GM13976 (cell line): ENCODE data around the gene STON1.

Source experiments
- DNase-seq: peaks from one replicate; pipeline ENCODE4 v3.0.0; 2012; ENCODE audit warnings: low spot score
- CTCF ChIP-seq: IDR thresholded peaks from 2 replicates; pipeline ENCODE4 v1.5.1; 2012; ENCODE audit warnings: borderline replicate concordance, mild to moderate bottlenecking; ENCODE audit not compliant: insufficient read depth; ENCODE audit errors: extremely low read depth, missing control alignments, control extremely low read depth
- in situ Hi-C: fragments of 300-500 bp; cut with MboI; formaldehyde crosslinking; loops from one replicate; pipeline ENCODE4 v1.12.0; 2022; ENCODE audit warnings: low sequenced_read_pairs, mixed read lengths, inconsistent platforms; ENCODE audit not compliant: unreplicated experiment

STON1 gene

DNA sequence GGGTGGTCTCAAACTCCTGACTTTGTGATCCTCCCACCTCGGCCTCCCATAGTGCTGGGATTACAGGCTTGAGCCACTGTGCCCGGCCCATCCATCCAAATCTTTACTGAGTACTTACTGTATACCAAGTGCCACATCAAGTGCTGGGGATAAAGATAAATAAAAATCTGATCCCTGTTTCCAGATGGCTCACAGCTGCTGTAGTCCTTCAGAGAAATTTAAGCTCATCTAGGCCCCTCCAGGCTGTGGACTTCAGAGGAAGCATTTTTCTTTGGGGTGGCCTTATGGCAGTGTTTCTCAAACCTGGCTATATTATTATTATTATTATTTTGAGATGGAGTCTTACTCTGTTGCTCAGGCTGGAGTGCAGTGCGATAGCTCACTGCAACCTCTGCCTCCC is 54.0 kb downstream of the STON1 start:
- no peak for DNase-seq
- in situ Hi-C loops: no loop called here
- no peak for TF ChIP-seq CTCF

- no peak for TF ChIP-seq CTCF
- no peak for DNase-seq
- in situ Hi-C loops: no loop called here
Observed at GRCh38 chr2:48584551-48584950, 54.6 kb downstream of the STON1 start.

DNA sequence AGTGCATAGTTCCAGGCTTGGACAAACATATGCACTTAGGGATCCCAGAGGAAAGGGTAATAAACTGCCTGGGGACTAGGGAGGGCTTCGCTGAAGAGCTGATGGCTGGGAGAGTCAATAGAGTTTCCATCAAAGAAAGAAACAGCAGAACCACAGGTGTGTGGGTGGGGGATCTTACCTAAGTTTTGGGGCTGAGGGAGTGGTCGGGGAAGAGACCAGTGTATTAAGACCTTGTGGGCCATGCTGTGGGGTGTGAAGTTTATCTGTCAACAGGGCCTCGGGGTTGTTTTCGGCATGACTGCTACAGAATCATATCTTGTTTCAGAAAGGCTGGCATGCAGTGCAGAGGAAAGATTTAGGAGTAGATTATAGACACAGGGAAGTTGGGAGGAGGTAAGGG is 56.5 kb downstream of the STON1 start:
- TF ChIP-seq CTCF: no peak
- DNase-seq: no peak
- in situ Hi-C loops: no loop called here

DNA sequence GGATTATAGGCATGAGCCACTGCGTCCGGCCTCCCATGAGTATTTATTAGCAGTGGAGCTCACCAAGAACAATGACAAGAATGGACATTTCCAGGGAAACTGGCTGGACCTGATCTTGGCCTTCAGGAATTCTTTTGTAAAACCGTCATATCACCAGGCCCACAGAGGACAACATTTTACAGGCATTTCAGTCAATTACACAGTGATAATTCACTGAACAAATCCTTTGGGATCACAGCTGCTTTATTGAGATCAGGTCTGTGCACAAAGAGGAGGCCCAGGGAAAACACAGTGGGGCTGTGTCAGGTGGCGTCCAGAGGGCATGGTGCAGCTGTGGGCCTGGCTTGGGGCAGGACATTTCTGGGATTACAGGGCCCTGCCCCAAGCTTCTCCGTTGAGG is 57.6 kb downstream of the STON1 start:
- no peak for DNase-seq
- in situ Hi-C loops: no loop called here
- TF ChIP-seq CTCF: no peak

DNA sequence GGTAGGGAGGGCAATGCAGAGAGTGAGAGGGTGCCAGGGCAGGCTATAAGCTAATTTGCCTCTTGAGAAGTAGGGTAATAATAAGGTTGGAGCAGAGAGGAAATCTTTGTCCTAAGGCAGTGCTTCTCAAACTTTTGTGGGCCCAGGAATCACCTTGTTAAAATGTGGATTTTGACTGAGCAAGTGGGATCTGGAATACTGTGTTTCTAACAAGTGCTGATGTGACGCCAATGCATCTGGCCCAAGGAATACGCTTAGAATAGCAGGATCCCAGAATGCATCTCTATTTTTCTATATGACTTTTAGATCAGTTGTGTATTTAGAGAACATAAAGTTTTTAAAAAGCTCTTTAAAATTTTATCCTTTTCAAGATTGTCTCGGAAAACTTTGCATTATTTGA is 58.0 kb downstream of the STON1 start:
- no peak for TF ChIP-seq CTCF
- in situ Hi-C loops: no loop called here
- DNase-seq: no peak

GRCh38 chr2:48588745-48589144 is 58.8 kb downstream of the STON1 start:
- in situ Hi-C loops: no loop called here
- TF ChIP-seq CTCF: no peak
- no peak for DNase-seq
